LNCaP clone FGC (cell line): ENCODE data around the gene PDK1.
"Not testable (repeated sequence)": the region's sequence is repeated elsewhere in the genome, so short reads cannot be mapped to it uniquely, and the experiment has no call there.

Source experiments
- DNase-seq: peaks from one replicate; pipeline ENCODE4 v3.0.0-alpha.2; 2011; ENCODE audit warnings: low read depth
- H3K4me3 ChIP-seq: 2 replicates; pipeline ENCODE4 v1.5.1; 2011; ENCODE audit warnings: mild to moderate bottlenecking, low read depth, low read length, control low read depth
- CTCF ChIP-seq: IDR thresholded peaks from 2 replicates; pipeline ENCODE4 v1.5.1; 2012; ENCODE audit warnings: mild to moderate bottlenecking; ENCODE audit not compliant: control insufficient read depth, insufficient read depth; ENCODE audit errors: extremely low read depth

PDK1 gene

DNA sequence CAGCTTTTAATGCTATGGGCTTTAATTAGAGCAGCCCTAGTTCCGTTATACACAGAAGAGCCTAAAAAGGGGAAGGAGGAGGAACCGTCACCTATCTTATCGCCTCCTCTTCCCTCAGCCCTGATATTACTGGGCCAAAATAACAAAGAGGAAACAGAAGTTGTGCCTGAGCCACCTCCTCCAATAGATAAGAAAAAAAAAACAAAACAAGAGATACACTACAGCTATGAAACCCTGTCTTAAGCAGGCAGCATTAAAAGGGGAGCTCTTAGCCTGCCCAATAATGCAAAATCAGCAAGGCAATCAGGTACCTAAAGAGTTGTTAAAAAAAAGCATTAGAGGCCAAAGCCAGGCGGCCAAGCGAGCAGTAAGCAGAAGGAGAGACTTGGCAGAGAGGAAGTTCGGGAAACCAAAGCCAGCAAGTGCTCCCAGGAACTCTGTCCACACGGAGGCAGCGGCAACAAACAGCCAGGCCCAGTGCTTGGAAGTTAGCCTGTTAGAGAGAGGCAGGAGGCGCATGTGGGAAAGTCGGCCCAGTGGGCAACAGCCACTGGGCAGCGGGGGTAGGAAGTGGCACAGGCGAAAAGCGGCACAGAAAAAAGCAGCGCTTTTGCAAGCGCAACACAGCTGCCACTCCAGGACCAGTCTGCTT, 41.8 kb upstream of the PDK1 start:
- no peak for DNase-seq
- H3K4me3 ChIP-seq = no peak overlapping the region
- no peak for TF ChIP-seq CTCF

DNA sequence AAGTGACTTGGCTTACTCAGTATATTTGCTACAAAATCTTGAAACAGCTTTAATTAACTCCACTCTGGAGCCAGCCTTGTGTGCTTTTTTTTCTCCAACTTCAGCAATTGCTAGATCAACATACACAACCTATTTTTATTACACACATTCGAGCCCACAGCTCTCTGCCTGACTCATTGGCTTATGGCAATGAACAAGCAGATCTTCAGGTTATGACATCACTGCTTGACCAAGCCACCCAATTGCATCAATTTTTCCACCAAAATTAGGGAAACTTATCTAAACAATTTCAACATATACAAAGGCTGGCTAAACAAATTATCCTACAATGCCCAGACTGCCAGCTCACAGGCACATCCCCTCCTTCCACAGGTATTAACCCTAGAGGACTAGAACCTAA, 39.6 kb upstream of the PDK1 start:
- TF ChIP-seq CTCF = no peak
- no peak for DNase-seq

GRCh38 chr2:172518995-172519394, 36.9 kb upstream of the PDK1 start:
- no peak for TF ChIP-seq CTCF
- no peak for DNase-seq
- no peak overlapping the region for H3K4me3 ChIP-seq

More for the DNA sequence above, 39.6 kb upstream of the PDK1 start:
- no peak overlapping the region for H3K4me3 ChIP-seq

GRCh38 chr2:172525601-172526000, 30.3 kb upstream of the PDK1 start:
- TF ChIP-seq CTCF = no peak
- no peak for DNase-seq

GRCh38 chr2:172531309-172531708, 24.6 kb upstream of the PDK1 start:
- no peak for DNase-seq
- H3K4me3 ChIP-seq = no peak overlapping the region
- TF ChIP-seq CTCF = no peak

More at GRCh38 chr2:172525601-172526000, 30.3 kb upstream of the PDK1 start:
- H3K4me3 ChIP-seq = no peak overlapping the region

DNA sequence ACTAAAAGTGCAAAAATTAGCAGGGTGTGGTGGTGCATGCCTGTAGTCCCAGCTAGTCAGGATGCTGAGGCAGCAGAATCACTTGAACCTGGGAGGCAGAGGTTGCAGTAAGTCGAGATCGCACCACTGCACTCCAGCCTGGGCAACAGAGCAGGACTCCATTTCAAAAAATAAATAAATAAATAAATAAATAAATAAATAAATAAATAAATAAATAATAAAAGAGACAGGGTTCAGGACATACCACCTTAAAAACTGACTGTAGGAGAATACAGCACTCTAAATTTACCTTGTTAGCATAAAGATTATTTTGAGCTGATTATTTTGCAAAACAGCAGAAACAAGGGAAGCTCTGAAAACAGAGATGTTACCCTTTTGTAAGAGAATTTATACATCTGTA, 23.4 kb upstream of the PDK1 start:
- H3K4me3 ChIP-seq, DNase-seq: not testable (repeated sequence)

GRCh38 chr2:172533687-172534086, 22.2 kb upstream of the PDK1 start:
- DNase-seq = no peak
- no peak overlapping the region for H3K4me3 ChIP-seq
- no peak for TF ChIP-seq CTCF
